ENCODE measurements around the gene AKAP13.
"Not testable (repeated sequence)": the region's sequence is repeated elsewhere in the genome, so short reads cannot be mapped to it uniquely, and the experiment has no call there.

The AKAP13 gene

GRCh38 chr15:85584872-85585271 is 204.5 kb downstream of the AKAP13 start:
- no peak for TF ChIP-seq CTCF (conservative IDR thresholded peaks at IDR 0.05; ENCODE audit: low read length)

GRCh38 chr15:85586196-85586595 is 205.8 kb downstream of the AKAP13 start:
- DNase-seq (ENCODE audit: low read depth); H3K4me3 ChIP-seq (ENCODE audit: low read length): not testable (repeated sequence)

More at GRCh38 chr15:85584872-85585271, 204.5 kb downstream of the AKAP13 start:
- DNase-seq (ENCODE audit: low read depth) = no peak
- H3K4me3 ChIP-seq (ENCODE audit: low read length) = no peak overlapping the region

DNA sequence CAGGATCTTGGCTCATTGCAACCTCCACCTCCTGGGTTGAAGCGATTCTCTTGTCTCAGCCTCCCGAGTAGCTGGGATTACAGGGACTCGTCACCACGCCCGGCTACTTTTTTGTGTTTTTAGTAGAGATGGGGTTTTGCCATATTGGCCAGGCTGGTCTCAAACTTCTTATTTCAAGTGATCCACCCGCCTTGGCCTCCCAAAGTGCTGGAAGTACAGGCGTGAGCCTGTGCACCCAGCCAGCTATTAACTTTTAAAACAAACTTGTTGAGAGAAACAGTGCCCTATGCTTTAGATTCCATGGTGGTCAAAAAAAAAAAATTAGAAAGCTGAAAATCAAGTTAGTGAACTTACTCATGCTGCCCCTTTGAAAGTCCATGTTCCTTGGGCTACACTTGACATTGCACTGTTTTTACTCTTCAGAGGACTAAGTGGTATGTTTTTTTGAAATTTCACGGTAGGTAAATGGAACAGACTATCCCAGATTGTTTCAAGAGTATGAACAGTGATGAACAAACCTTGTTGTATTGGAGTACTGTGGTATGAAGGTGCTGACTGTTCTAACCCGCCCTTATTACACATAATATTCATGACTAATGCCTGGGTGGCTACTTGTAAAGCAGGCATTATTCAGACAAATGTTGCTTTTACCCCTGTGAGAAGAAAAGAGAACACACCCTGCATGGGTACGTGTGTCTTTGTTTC is 207.5 kb downstream of the AKAP13 start:
- peak; percentile 56 for DNase-seq (ENCODE audit: low read depth)
- H3K4me3 ChIP-seq (ENCODE audit: low read length) = no peak overlapping the region
- TF ChIP-seq CTCF (conservative IDR thresholded peaks at IDR 0.05; ENCODE audit: low read length) = no peak

DNA sequence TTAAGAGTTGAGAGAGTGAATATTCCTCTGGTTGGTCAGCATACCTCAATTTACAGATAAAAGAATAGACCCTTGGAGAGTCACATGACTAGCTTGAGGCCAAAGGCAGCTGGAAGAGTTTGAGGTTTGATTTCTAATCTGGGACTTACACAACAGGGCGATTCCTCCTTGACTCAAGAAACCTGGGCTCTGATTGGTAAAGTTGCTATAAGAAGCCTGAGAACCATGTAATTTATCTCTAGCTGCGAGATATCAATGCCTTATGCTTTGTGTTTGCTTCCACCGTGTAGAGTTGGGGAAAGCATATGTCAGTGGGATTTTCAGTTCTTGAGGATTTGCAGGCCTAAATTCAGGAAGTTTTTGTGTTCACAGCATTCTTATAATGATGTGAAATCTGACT is 208.3 kb downstream of the AKAP13 start:
- DNase-seq (ENCODE audit: low read depth) = peak; percentile 29
- TF ChIP-seq CTCF (conservative IDR thresholded peaks at IDR 0.05; ENCODE audit: low read length) = no peak
- H3K4me3 ChIP-seq (ENCODE audit: low read length) = no peak overlapping the region

GRCh38 chr15:85589851-85590250 is 209.4 kb downstream of the AKAP13 start:
- no peak for TF ChIP-seq CTCF (conservative IDR thresholded peaks at IDR 0.05; ENCODE audit: low read length)
- H3K4me3 ChIP-seq (ENCODE audit: low read length) = no peak overlapping the region
- peak; percentile 73 for DNase-seq (ENCODE audit: low read depth)

DNA sequence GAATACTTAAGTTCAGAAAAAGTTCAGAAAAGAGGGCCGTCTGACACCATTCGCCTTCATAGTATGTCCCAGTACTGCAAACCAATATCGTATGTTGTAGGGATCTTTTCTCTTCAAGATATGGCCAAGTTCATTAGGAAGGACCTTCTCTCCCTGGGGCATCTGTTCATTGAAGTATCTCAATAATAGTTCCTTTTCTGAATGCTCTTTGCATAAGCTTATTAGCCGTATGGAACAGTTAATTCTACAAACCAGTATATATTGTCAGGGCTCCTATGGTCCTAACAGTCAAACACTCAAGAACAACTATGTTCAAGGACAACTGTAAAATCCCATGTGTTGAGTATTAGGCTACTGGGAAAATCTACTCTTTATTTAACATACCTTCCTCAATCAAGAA is 211.2 kb downstream of the AKAP13 start:
- no peak overlapping the region for H3K4me3 ChIP-seq (ENCODE audit: low read length)
- TF ChIP-seq CTCF (conservative IDR thresholded peaks at IDR 0.05; ENCODE audit: low read length) = no peak
- DNase-seq (ENCODE audit: low read depth) = no peak

GRCh38 chr15:85592148-85592547 is 211.7 kb downstream of the AKAP13 start:
- no peak overlapping the region for H3K4me3 ChIP-seq (ENCODE audit: low read length)
- TF ChIP-seq CTCF (conservative IDR thresholded peaks at IDR 0.05; ENCODE audit: low read length) = peak; percentile 49
- DNase-seq (ENCODE audit: low read depth) = peak; percentile 85

Measured in AG10803 (cell line).